Kidney (tissue), 14 donors: ENCODE results near the gene MPI. TPM values are rescaled to one million over a fixed set of nuclear protein-coding genes. Genes with fewer than 3 reads are reported as not detected.

ENCODE experiments used
- DNase-seq, 5 donors: peaks; one replicate each; pipeline ENCODE4 v3.0.0-alpha.2; 2013 to 2020
- FAIRE-seq: peaks from 2 replicates; lab custom pipeline; 2012; peaks lifted over from hg19 to GRCh38; lab: Jason Lieb, UNC
- H3K27ac ChIP-seq, 2 donors: one replicate each; pipeline ENCODE4 v1.7.0; 2013; ENCODE audit warnings: low read depth in 2 of 2, low read length in 2 of 2, inconsistent platforms in 1 of 2
- H3K27me3 ChIP-seq: one replicate; pipeline ENCODE4 v1.7.1; 2013; ENCODE audit warnings: low read length, inconsistent platforms; ENCODE audit not compliant: control insufficient read depth, insufficient read depth
- H3K36me3 ChIP-seq, 3 donors: one replicate each; pipeline versions ENCODE4 v1.7.0 to v1.7.1; 2013; ENCODE audit warnings: low read length in 3 of 3, control low read depth in 1 of 3, inconsistent platforms in 1 of 3; ENCODE audit not compliant: insufficient read depth in 3 of 3, control insufficient read depth in 2 of 3
- H3K4me1 ChIP-seq, 3 donors: one replicate each; pipeline versions ENCODE4 v1.7.0 to v1.7.1; 2013; ENCODE audit warnings: low read length in 3 of 3, inconsistent platforms in 1 of 3, low read depth in 1 of 3; ENCODE audit not compliant: control insufficient read depth in 2 of 3, insufficient read depth in 2 of 3
- H3K4me3 ChIP-seq, 3 donors: one replicate each; pipeline versions ENCODE4 v1.7.0 to v1.8.1; 2013; ENCODE audit warnings: low read length in 3 of 3, control low read depth in 1 of 3, inconsistent platforms in 1 of 3
- H3K9ac ChIP-seq, 3 donors: one replicate each; pipeline versions ENCODE4 v1.7.0 to v1.7.1; 2013; ENCODE audit warnings: low read length in 3 of 3, control low read depth in 1 of 3, inconsistent platforms in 1 of 3
- H3K9me3 ChIP-seq, 3 donors: one replicate each; pipeline versions ENCODE4 v1.7.0 to v1.7.1; 2013; ENCODE audit warnings: low read length in 3 of 3, control low read depth in 1 of 3, inconsistent platforms in 1 of 3; ENCODE audit not compliant: control insufficient read depth in 2 of 3, insufficient read depth in 1 of 3
- intact Hi-C: fragments of 100-400 bp; cut with DNase I; formaldehyde crosslinking; loops from one replicate; pipeline ENCODE4 v1.11.1; 2022
- microRNA-seq: library from miRNA; unstranded; fragments of <30 nt; microRNA quantifications from one replicate; pipeline ENCODE4 v1.2.0, GENCODE V29; 2020
- polyA plus RNA-seq: library from polyadenylated mRNA; stranded (reverse); fragments of 350-450 nt; fragmentation: Illumina TruSeq; extraction: RNeasy Lipid Tissue Mini Kit (QIAGEN cat#74804); gene quantifications from one replicate; pipeline ENCODE4 v1.2.3, GENCODE V29; 2014; ENCODE audit warnings: low read depth, low replicate concordance; ENCODE audit not compliant: insufficient read depth
- total RNA-seq: library from RNA; stranded (reverse); fragmentation: NEBNext Ultra II Directional; extraction: Animal tissue kit (Norgen Biotek cat#: 25700); gene quantifications from one replicate; pipeline ENCODE4 v1.2.1, GENCODE V29; 2021
- TF ChIP-seq, protein P1 (sequence below): IDR thresholded peaks from 3 replicates; pipeline ENCODE4 v1.5.1; 2012; ENCODE audit warnings: mild to moderate bottlenecking, moderate library complexity, borderline replicate concordance; ENCODE audit not compliant: insufficient read depth; ENCODE audit errors: extremely low read depth
- donor health status: control.
- donor health status: control.
- donor health status: control.
- donor health status: control.
- donor health status: control.
- donor health status: DM: yes; HTN: yes; CAD: no.
- donor health status: Normal renal cell carcinoma (clear cell type).

The MPI gene
- total and polyA plus RNA-seq, 2 donors from 2014 or later: 33.7 to 52.0 TPM

GRCh38 chr15:74951006-74951405 lies 61.2 kb downstream of the MPI start:
- Histone ChIP-seq H3K36me3 (no peaks in the 10 kb centered on the region), H3K9ac (no peak overlapping the region), H3K4me1 (peaks cover 0 to 9% (median 6%) of the 10 kb centered on the region in 3 donors), H3K9me3 (no peaks in the 10 kb centered on the region), H3K27me3 (peaks cover 3% of the 10 kb centered on the region), H3K4me3 (no peak overlapping the region), H3K27ac (no peak overlapping the region)
- DNase-seq (peak in 1 of 5 donors; percentile 7), FAIRE-seq (no peak)
- TF ChIP-seq, protein P1, sequence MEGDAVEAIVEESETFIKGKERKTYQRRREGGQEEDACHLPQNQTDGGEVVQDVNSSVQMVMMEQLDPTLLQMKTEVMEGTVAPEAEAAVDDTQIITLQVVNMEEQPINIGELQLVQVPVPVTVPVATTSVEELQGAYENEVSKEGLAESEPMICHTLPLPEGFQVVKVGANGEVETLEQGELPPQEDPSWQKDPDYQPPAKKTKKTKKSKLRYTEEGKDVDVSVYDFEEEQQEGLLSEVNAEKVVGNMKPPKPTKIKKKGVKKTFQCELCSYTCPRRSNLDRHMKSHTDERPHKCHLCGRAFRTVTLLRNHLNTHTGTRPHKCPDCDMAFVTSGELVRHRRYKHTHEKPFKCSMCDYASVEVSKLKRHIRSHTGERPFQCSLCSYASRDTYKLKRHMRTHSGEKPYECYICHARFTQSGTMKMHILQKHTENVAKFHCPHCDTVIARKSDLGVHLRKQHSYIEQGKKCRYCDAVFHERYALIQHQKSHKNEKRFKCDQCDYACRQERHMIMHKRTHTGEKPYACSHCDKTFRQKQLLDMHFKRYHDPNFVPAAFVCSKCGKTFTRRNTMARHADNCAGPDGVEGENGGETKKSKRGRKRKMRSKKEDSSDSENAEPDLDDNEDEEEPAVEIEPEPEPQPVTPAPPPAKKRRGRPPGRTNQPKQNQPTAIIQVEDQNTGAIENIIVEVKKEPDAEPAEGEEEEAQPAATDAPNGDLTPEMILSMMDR: no peak
- intact Hi-C loops: loop anchor here (5.0 kb wide), 1 partner anchor 179 kb away; no protein-coding TSS in a partner anchor

Small RNA genes within 50 kb of the gene (microRNA-seq; reads per million reads assigned to microRNA genes)
- 1.0 reads per million for gene MIR6882

Other genes starting within 250 kb of the MPI start
- gene EDC3, start 194.0 kb upstream of the MPI start, total RNA-seq: 27.7 TPM
- gene EDC3, start 194.0 kb upstream of the MPI start, polyA plus RNA-seq: 11.5 TPM
- 0.13 TPM for gene CYP1A1, start 164.5 kb upstream of the MPI start, total RNA-seq
- 0.26 TPM for gene CYP1A1, start 164.5 kb upstream of the MPI start, polyA plus RNA-seq
- not detected for gene CYP1A2, start 141.2 kb upstream of the MPI start, total RNA-seq
- not detected for gene CYP1A2, start 141.2 kb upstream of the MPI start, polyA plus RNA-seq
- 58.8 TPM for gene CSK, start 108.0 kb upstream of the MPI start, total RNA-seq
- gene CSK, start 108.0 kb upstream of the MPI start, polyA plus RNA-seq: 18.9 TPM
- gene LMAN1L, start 77.2 kb upstream of the MPI start, total RNA-seq: not detected
- not detected for gene LMAN1L, start 77.2 kb upstream of the MPI start, polyA plus RNA-seq
- not detected for gene CPLX3, start 63.4 kb upstream of the MPI start, total RNA-seq
- gene CPLX3, start 63.4 kb upstream of the MPI start, polyA plus RNA-seq: not detected
- gene ULK3, start 46.9 kb upstream of the MPI start, total RNA-seq: 36.1 TPM
- 34.5 TPM for gene ULK3, start 46.9 kb upstream of the MPI start, polyA plus RNA-seq
- gene SCAMP2, start 16.7 kb upstream of the MPI start, total RNA-seq: 102 TPM
- gene SCAMP2, start 16.7 kb upstream of the MPI start, polyA plus RNA-seq: 87.9 TPM
- gene FAM219B, start 16.8 kb downstream of the MPI start, total RNA-seq: 76.5 TPM
- 41.7 TPM for gene FAM219B, start 16.8 kb downstream of the MPI start, polyA plus RNA-seq
- 150 TPM for gene COX5A, start 48.0 kb downstream of the MPI start, total RNA-seq
- 701 TPM for gene COX5A, start 48.0 kb downstream of the MPI start, polyA plus RNA-seq
- 7.2 TPM for gene RPP25, start 66.7 kb downstream of the MPI start, total RNA-seq
- 7.3 TPM for gene RPP25, start 66.7 kb downstream of the MPI start, polyA plus RNA-seq
- gene SCAMP5, start 105.5 kb downstream of the MPI start, total RNA-seq: 13.4 TPM
- 29.5 TPM for gene SCAMP5, start 105.5 kb downstream of the MPI start, polyA plus RNA-seq
- 16.3 TPM for gene PPCDC, start 133.5 kb downstream of the MPI start, total RNA-seq
- 25.3 TPM for gene PPCDC, start 133.5 kb downstream of the MPI start, polyA plus RNA-seq